ENCODE results near the gene IGSF9B. TPM values are rescaled to one million over a fixed set of nuclear protein-coding genes. Genes with fewer than 3 reads are reported as not detected.
A peak's percentile ranks its signal among the peaks of the same experiment; 100 is the strongest.

The IGSF9B gene
- total RNA-seq, 1 donor from 2014 or later: 209 TPM

GRCh38 chr11:133895061-133895479, 61.7 kb downstream of the IGSF9B start:
- Mint-ChIP-seq H3K4me1 (ENCODE audit: low read depth, unreplicated experiment) (peaks cover 25% of the 10 kb centered on the region), H3K27ac (ENCODE audit: unreplicated experiment) (peak overlapping the region; percentile 76), H3K36me3 (ENCODE audit: unreplicated experiment) (no peaks in the 10 kb centered on the region), H3K9me3 (ENCODE audit: unreplicated experiment) (peaks cover 12% of the 10 kb centered on the region), H3K4me3 (ENCODE audit: unreplicated experiment) (peak overlapping the region; percentile 13), H3K27me3 (ENCODE audit: unreplicated experiment) (peaks cover 11% of the 10 kb centered on the region)
- no peak for DNase-seq
- no peak for TF ChIP-seq CTCF (IDR thresholded peaks at IDR 0.05; ENCODE audit: partially characterized antibody, unreplicated experiment)

GRCh38 chr11:133893381-133893780, 63.4 kb downstream of the IGSF9B start:
- TF ChIP-seq CTCF (IDR thresholded peaks at IDR 0.05; ENCODE audit: partially characterized antibody, unreplicated experiment): no peak
- Mint-ChIP-seq H3K9me3 (ENCODE audit: unreplicated experiment) (peaks cover 12% of the 10 kb centered on the region), H3K4me3 (ENCODE audit: unreplicated experiment) (no peak overlapping the region), H3K27me3 (ENCODE audit: unreplicated experiment) (peaks cover 11% of the 10 kb centered on the region), H3K27ac (ENCODE audit: unreplicated experiment) (no peak overlapping the region), H3K4me1 (ENCODE audit: low read depth, unreplicated experiment) (peaks cover 28% of the 10 kb centered on the region), H3K36me3 (ENCODE audit: unreplicated experiment) (no peaks in the 10 kb centered on the region)
- DNase-seq: no peak

GRCh38 chr11:133892584-133893380, 64.0 kb downstream of the IGSF9B start:
- Mint-ChIP-seq H3K36me3 (ENCODE audit: unreplicated experiment) (no peaks in the 10 kb centered on the region), H3K27me3 (ENCODE audit: unreplicated experiment) (peaks cover 7% of the 10 kb centered on the region), H3K4me3 (ENCODE audit: unreplicated experiment) (no peak overlapping the region), H3K27ac (ENCODE audit: unreplicated experiment) (no peak overlapping the region), H3K4me1 (ENCODE audit: low read depth, unreplicated experiment) (peaks cover 28% of the 10 kb centered on the region), H3K9me3 (ENCODE audit: unreplicated experiment) (peaks cover 12% of the 10 kb centered on the region)
- no peak for TF ChIP-seq CTCF (IDR thresholded peaks at IDR 0.05; ENCODE audit: partially characterized antibody, unreplicated experiment)
- no peak for DNase-seq

- no peak for TF ChIP-seq CTCF (IDR thresholded peaks at IDR 0.05; ENCODE audit: partially characterized antibody, unreplicated experiment)
- no peaks in the 10 kb centered on the region for H3K36me3 Mint-ChIP-seq (ENCODE audit: unreplicated experiment)
- H3K9me3 Mint-ChIP-seq (ENCODE audit: unreplicated experiment): peaks cover 7% of the 10 kb centered on the region
- H3K27me3 Mint-ChIP-seq (ENCODE audit: unreplicated experiment): peaks cover 3% of the 10 kb centered on the region
- H3K27ac Mint-ChIP-seq (ENCODE audit: unreplicated experiment): no peak overlapping the region
- DNase-seq: no peak
- peaks cover 26% of the 10 kb centered on the region for H3K4me1 Mint-ChIP-seq (ENCODE audit: low read depth, unreplicated experiment)
- H3K4me3 Mint-ChIP-seq (ENCODE audit: unreplicated experiment): no peak overlapping the region
Measured at GRCh38 chr11:133892126-133892525, 64.6 kb downstream of the IGSF9B start.

GRCh38 chr11:133889893-133890292, 66.9 kb downstream of the IGSF9B start:
- Mint-ChIP-seq H3K27me3 (ENCODE audit: unreplicated experiment) (peaks cover under 1% of the 10 kb centered on the region), H3K4me1 (ENCODE audit: low read depth, unreplicated experiment) (peaks cover 8% of the 10 kb centered on the region), H3K4me3 (ENCODE audit: unreplicated experiment) (no peak overlapping the region), H3K27ac (ENCODE audit: unreplicated experiment) (no peak overlapping the region), H3K9me3 (ENCODE audit: unreplicated experiment) (peaks cover 3% of the 10 kb centered on the region), H3K36me3 (ENCODE audit: unreplicated experiment) (no peaks in the 10 kb centered on the region)
- DNase-seq: no peak
- TF ChIP-seq CTCF (IDR thresholded peaks at IDR 0.05; ENCODE audit: partially characterized antibody, unreplicated experiment): no peak
